Astrocyte of the hippocampus (primary cell): ENCODE results near the gene SPOCK1.
"Not testable (repeated sequence)": the region's sequence is repeated elsewhere in the genome, so short reads cannot be mapped to it uniquely, and the experiment has no call there.

Experiments used
- DNase-seq: peaks from one replicate; pipeline ENCODE4 v3.0.0; 2011; ENCODE audit warnings: low read depth, low spot score

The SPOCK1 gene

DNA sequence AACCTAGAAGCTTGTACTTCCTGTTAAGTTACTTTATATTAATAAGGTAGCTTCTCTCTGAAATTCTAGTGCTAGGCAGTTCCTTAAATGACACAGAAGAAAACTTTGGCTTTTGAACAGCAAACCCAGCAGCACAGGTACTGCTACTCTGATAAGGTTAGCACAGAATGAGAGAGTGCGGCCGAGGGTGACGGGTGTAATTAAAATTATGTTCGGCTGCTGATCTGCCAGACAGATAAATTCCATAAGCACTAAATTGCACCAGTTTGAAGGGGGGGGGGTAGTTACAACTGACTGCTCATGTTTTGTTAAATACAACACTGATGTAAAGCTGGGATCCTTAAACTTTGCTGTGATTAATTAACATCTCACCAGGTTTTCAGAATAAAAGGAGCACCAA lies 475.1 kb downstream of the SPOCK1 start:
- no peak for DNase-seq

DNA sequence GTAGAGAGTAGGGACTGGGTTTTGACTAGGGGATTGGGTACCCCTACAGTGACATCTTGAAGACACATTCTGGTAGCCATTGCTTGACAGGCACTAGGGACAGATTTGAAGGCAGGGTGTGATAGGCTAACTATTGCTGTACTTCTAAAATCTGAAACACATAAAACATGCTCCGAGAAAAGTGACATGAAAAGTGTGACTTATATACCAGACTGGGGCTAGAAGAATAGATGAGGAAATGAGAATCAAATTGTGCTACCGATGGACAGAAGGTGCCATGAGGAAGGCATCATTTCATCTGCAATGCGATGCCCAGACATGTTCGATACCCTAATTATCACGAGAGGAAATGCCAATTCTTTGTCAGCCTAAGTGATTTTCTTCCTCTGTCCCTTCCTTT lies 475.8 kb downstream of the SPOCK1 start:
- DNase-seq = no peak

DNA sequence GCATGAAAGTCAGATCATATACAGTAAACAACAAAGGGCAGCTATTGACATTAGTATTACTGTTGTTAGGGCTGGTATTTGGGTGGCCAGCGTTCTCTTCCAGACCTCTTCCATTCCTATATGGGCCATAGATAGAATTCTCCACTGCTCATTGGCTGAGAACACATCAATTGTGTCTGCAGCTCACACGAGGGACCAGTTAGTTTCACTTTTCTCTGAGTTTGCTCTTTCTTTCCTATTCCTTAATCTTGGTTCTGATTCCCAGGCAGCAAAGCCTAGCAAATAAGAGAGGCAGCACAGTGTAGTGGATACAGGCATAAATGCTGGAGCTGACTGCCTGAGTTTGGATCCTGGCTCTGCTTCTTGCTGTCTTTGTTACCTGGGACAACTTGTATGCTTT lies 476.4 kb downstream of the SPOCK1 start:
- peak; percentile 18 for DNase-seq

DNA sequence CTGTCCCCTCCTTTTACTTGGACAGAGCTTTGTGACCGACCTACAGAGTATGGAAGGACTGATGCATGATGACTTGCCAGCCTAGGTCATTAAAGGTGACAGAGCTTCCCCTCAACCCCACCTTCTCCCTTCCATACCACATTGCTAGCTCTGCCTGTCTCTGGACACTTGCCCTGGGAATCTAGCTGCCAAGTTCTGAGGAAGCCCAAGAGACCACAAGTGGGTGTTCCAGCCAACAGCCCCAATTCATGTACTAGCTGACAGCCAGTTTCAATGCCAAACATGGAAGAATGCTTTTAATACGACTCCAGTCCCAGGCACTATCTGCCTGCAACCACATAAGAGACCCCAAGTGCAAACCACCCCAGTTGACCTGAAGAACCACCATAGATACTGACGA lies 477.1 kb downstream of the SPOCK1 start:
- DNase-seq = peak; percentile 85

DNA sequence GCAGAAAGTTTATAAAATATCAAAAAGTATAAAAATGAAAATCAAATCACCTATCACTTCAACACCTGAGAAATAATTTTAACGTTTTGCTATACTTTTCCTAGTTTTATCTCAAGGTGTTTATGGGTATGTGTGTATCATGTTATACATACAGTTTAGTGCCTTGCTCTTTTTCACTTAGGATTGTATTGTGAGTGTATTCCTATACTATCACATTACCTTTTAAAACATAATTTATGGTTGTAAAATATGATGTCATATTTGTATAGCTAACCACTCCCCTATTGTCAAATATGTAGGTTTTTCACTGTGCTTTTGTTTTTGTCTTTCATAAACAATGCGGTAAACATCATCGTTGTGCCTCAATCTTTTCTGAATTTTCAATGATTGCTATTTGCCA lies 479.9 kb downstream of the SPOCK1 start:
- DNase-seq = no peak

DNA sequence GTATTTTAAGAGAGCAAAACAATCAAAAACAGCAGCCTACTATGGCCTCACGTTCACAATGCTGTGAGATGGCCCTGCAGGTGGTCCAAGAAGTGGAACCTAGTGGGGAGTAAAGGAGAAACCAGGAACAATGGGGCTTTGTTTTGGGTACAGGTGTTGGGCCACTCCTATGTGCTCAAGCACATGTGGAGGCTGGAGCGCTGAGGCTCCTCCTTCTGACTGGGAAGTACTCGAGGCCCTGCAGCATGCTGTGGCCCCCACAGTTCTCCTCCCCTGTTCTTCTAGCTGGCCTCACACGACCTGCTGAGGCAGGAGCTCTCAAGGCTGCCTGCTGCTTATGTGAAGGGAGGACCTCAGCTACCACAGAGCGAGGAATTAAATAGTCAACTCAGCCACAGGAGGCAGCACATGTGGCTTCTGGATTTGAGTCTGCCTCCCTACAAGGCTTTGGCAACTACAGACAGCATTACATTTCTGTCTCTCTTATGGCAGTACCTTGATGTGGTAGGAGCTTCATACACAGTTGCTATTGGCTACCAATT lies 482.3 kb downstream of the SPOCK1 start:
- DNase-seq = no peak

DNA sequence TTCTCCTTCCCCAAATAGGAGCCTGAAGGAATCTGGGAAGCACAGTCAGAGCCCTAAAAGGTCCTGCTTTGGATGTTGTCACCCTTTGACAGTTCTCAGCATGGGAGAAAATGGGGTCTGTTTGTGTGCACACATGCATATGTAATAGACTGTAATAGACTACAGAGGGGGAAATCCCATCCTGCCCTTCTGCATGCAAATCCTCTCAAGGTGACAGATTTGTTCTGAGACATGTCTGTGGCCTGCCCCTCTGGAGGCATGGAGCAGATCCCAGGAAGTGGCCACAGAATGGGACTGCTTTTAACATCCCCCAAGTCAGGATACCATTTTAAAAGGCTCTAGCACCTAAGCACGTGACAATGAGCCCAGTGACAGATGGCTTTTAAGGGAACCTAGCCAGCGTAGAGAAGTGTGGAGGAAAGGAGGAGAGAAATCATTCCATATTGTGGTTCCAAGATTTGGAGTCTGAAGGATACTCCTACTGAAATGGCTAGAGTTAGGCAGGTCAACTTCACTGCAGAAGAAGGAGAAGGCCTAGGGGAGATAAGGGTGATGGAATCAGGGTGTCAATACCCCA lies 483.5 kb downstream of the SPOCK1 start:
- no peak for DNase-seq

DNA sequence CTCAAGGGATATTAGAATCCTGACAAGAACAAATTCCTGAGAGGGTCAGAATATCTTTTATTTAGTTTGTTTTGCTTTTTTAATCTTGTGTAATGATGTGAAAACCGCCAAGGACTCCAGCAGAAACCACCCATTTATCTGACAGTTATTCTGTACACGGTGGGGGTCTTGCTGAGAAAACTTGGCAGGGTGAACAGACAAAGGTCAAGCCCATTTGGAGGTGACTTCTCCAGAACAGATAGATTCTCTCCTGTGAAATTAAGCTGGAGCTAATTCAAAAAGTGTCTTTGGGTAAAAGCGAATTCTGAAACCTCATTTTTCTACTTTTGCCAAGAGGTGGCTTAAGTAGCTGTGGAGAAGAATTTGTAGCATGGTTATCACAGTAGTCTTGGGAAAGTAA lies 484.4 kb downstream of the SPOCK1 start:
- DNase-seq = no peak

DNA sequence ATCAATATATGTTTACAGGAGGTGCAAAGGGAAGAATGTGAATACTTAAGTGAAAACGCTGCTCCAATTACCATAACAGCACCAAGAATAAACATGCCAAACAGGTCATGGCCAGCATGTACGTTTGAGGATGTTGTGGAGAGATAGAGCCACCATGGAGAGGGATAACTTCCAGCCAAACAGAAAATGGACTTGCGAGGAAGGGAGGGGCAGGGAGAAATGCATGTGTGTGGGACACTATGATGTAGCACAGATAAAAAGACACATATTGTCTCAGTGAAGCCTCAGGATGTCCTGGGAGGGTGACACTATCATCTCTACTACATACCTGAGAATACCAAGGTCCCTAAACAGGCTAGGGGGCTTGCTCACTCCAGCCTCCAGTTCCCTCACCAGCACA lies 488.9 kb downstream of the SPOCK1 start:
- no peak for DNase-seq

DNA sequence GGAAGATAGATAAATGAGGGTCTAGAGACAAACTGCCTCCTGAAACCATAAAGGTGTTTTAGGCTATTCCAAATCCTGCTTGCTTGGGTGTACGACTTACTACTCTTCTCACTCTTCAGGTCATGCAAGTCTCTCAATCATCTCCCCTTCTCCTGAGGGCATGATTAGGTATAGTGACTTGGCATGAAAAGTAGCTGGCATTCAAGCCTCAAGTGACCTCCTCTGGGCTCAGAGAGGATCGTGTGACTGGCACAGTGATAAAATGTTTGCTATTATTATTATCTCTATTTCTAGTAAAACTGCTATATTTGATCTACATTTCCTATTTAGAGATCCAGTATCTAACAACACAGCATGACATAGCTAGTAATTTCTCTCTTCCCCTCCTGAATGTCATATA lies 494.8 kb downstream of the SPOCK1 start:
- no peak for DNase-seq

DNA sequence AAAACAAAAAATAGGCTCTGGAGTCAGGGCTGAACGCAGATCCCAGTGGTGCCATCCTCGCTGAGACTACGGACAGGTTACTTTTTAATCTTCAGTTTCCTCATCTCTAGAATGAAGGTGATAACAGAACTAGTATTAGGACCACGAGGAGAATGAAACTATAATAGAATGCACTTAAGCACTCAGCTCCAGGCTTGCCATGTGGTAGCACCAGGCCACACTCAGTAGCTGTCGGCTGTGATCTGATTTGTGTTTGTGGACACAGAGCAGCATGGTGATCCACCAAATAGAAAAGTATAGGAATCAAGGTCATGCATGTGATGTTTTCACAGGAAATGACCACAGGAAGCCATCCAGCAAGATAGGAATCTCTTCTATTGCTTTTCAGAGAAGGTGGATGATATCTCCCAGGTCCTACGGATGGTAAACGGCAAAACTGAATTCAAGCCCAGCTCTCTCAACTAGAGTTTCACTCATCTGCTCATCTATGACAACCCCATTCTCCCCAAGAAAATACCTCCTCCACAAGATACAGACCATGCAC lies 498.0 kb downstream of the SPOCK1 start:
- no peak for DNase-seq

DNA sequence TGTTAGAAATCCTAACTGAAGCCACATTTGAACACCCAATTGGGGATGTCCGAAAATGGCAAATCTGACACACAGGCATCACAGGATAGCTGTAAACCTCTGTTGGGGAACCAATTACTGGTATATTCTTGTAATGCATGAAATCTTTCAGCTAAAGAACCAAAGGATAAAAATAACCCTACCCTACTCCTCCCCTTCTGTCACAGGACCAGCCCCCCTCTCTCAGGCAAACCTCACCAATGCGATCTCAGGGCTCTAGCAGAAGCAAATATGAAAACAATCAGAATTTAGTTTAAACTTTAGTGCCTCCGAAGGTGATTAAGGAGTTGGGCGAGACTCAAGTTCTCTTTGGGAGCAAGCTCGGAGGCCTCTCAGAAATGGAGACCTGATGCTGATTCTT lies 499.3 kb downstream of the SPOCK1 start:
- DNase-seq = no peak

DNA sequence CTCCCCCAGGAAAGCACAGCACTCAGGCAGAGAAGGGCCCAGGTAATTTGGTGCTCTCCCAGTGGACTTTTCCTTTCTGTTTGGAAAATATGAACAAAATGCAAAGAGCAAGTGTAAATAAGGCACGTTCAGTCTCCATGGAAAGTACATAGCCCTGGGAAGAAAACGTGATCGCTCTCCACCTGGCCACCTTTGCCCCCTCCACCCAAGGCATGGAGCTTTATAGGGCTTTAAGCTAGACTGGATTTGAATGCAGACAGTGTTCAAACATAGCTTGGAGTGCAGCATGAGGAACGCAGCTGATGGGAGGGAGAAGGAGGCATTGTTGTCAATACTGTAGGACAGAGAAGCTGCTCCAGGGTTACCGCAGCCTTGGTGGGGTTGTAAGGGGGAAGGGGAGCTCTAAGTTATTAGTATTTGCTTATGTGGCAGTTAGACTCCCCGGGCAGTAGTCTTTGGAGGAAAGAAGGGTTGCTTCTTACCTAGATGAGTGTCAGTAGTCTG lies 500.2 kb downstream of the SPOCK1 start:
- no peak for DNase-seq

DNA sequence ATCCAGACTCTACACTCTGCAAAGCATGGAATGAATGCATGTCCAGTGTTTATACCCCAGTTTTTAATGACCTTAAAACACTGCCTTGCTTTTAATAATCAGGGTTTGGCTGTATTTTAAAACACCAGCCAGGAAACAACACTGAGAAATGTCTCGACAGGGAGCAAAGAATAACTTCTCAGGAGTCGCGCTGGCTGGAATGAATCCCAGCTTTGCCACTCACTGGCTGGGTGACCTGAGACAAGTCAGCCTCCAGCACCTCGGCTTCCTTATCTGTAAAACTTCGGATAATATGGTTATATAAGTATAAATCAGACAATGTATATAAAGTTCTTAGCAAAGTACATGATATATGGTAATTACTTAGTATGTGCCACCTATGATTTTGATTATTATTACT lies 505.0 kb downstream of the SPOCK1 start:
- DNase-seq = peak; percentile 9

DNA sequence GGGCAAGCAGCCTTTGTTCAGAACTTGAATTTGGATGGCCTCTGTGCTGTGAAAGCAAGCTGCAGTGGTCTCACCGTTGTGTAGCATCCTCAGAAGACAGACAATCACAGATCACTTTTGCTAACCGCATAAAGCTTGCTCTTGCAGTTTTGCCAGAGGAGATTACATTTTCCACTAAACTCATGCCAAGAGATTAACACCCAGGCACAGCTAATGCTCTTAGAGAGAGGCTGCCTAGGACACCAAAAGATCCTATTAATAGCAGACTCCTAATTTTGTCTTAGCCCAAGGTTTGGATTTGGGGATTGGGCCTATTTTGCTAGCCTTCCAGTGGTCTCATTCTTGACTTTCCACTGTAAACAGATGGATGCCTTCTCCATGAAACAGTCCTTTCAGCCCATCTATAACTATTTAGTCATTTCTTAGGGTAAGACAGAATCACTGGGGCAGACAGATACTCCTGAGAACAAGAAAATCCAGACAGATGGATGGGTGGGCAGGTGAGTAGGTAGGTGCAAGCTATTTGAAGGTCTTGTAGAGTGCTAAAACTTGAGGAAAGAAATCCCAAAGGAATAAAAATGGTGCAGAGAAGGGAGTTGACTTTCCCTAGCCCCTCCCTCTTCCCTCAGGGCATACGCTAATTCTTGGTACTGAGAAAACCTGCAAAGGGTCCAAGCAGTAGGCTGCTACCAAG lies 506.2 kb downstream of the SPOCK1 start:
- DNase-seq = no peak

DNA sequence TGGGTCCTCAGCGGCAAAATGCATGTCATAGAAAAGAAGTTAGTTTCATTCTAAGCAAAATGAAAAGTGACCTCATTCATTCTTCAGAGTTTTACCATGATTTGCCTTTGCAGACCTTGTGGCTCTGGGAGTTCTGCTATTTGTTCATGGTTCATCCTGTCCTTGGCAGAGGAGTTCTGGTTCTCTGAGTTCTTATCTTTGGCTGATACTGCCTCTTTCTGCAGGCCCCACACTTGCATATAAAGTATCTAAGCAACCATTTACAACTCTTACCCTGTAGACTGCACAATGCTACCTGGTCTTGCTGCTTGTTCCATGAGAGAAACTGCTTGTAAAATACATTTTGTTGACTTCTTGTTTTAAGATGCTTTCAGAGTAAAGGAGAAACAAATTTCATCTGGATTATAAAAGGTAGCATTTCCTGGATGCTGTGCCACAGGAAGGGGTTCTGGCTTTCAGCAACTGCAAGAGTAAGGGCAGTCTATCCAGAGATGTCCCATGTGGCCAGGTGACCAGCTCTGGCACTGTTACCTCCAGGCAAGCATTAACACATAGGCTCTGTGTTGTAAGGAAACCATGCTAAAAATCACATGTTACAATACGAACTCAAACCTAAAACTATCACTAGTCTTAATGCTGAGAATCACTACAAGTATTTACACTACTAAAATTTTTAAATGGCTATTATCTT lies 513.2 kb downstream of the SPOCK1 start:
- DNase-seq = no peak

DNA sequence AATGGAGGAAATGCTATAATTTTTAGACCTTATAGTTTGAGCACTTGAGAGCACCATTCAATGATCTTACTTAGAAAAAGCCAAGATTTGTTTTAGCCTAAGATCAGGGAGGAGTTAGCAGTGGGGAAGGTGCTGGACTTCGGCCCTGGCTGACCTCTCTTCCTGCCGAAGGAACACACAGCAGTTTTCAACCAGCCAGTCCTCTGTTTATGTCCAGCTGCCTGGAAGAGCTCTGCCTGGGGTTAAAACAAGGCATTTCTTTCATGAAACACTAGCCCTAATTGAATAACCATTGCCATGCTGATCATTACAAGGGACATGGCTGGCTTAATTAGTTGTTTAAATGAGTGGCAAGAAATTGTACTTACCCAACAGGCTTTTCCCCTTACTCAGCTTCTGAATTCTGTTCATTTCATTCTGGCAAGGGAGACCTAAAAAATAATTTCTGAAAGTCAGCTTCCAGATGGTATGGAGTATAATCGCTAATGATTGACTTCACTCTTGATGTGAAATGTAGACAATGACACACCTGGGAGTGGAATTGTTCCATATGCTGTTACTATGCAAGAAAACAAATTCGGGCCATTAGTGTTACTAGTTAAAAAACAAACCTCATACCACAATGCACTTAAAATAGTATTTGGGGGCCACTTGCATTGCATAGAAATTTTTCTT lies 514.2 kb downstream of the SPOCK1 start:
- DNase-seq = no peak

DNA sequence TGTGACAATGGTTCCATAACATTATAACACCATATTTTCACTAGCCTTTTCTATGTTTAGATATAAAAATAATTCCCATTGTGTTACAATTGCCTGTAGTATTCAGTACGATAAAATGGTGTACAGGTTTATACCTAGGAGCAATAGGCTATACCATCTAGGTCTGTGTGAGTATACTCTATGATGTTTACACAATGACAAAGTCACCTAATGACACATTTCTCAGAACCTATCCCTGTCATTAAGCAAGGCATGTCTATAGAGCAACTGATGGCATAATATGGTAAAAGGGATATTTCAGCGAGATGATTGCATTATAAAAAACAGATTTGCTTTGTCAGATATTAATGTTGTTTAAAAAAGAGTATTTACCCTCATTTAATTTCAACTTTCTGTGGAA lies 517.2 kb downstream of the SPOCK1 start:
- DNase-seq = no peak

DNA sequence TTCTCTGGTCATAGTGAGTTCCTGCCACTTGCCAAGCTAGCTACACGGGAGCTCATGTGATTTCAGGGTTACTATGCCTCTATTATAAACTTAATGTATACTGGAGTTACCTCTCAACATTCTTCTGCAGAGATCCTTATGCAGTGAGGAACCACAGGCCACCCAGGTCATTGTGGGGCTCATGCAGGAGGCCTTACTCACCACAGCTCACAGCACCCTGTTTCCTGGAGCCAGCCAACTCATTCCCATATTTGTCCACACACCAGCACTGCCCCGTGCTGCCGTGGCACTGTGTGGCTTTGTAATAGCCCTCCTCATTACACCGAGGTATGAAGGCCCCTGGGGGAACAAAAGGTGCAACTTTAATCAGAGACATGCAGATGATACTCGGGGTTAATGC lies 520.0 kb downstream of the SPOCK1 start:
- DNase-seq = peak; percentile 19

DNA sequence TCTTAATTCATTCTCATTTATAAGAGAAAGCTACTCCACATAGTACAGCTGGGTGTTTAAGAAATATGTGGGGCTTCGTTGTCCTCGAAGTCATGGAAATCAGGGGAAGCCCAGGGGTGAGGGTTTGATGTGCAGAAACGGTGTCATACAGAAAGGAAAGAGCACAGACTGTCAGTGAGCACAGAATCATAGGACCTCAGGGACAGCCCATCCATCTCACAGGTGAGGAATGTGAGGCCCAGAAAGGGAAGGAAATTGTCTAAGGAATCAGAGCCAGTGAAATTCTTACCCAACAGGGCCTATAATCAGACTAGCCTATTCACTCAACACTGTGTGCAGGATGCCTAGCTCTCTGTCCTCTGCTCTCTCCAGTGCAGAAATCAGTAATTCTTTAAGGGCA lies 535.6 kb downstream of the SPOCK1 start:
- no peak for DNase-seq

DNA sequence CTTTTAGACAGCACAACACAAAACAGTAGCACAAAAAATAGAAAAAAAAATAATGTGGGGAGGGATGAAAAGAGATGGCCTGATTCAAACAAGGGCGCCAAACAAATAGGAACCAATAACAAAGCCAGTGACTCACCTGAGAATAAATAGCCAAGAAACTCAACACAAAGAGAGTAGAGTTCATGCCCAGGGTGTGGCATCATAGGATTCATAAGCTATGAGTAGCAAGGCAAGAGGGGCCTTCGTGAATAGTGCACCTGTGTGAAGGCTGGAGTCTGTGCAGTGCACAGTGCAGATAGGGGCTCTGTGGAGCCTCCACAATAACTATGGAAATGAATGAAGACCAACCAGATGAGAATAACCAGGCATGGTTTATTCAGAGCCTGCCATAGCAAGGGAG lies 541.7 kb downstream of the SPOCK1 start:
- DNase-seq = no peak

DNA sequence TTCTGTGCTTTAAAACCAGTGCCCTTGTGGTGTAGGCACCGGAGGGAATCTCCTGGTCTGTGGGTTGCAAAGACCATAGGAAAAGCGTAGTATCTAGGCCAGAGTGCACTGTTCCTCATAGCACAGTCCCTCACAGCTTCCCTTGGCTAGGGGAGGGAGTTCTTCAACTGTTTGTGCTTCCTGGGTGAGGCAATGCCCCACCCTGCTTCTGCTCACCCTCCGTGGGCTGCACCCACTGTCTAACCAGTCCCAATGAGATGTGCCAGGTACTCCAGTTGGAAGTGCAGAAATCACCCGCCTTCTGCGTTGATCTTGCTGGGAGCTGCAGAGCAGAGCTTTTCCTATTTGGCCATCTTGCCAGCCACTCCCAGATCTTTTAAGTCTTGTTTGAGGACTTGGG lies 545.0 kb downstream of the SPOCK1 start:
- not testable (repeated sequence) for DNase-seq
